ENCODE measurements around the gene WASF2. TPM values are rescaled to one million over a fixed set of nuclear protein-coding genes. Genes with fewer than 3 reads are reported as not detected.

WASF2 gene
- total and polyA plus RNA-seq, 11 donors, result 14.2 to 103 (median 47.9) TPM

DNA sequence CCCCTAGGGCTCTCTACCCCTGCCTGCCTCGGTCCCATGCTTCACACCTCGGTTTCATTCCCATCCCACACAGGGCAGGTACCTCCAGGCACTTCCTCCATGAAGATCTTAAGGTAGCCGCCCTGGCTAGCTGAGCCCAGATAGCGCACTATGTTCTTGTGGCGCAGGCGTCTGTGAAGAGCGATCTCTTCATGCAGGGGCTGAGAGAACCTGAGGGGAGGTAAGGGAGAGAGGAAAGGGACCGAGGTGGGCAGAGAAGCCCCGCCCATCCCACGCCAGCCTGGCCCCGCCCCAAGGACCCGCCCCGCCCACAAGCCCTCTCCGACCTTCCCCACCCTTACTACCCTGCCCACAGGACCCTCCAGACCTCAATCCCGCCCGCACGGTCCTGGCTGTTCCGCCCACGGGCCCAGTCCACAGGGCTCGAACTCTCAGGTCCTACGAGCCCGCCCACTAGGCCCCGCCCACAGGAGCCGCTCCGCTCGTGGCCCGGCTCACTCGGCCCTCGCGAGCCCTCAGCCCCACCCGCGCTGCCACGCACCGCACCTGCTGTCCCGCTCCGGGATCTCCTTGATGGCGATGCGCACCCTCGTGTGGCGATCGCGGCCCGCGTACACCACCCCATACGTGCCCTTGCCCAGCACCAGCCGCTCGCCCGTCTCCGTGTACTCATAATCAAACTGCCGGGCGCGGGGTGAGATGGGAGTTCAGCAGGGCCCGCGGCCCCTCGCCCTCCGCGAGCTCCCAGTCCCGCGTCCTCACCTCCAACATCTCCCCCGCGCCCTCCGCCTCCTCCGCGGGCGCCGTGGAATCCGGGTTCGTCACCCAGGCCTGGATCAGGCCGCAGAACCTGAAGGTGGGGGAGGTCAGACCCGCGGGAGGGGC, 129.6 kb downstream of the WASF2 start:
- Histone ChIP-seq H3K27me3 (no peaks in the 10 kb centered on the region), H3K36me3 (peaks cover 0 to 93% (median 84%) of the 10 kb centered on the region in 9 donors), H3K4me1 (peaks cover 7 to 46% (median 18%) of the 10 kb centered on the region in 12 donors), H3K27ac (peak overlapping the region in 1 of 12 donors; percentile 4), H3K4me3 (peak overlapping the region in 10 of 12 donors; percentile 1 to 56 (median 42)), H3K9me3 (no peaks in the 10 kb centered on the region)
- DNase-seq (no peak), ATAC-seq (no peak)
- intact Hi-C loops (cut with DNase I), result no loop called here
- TF ChIP-seq, protein P1, sequence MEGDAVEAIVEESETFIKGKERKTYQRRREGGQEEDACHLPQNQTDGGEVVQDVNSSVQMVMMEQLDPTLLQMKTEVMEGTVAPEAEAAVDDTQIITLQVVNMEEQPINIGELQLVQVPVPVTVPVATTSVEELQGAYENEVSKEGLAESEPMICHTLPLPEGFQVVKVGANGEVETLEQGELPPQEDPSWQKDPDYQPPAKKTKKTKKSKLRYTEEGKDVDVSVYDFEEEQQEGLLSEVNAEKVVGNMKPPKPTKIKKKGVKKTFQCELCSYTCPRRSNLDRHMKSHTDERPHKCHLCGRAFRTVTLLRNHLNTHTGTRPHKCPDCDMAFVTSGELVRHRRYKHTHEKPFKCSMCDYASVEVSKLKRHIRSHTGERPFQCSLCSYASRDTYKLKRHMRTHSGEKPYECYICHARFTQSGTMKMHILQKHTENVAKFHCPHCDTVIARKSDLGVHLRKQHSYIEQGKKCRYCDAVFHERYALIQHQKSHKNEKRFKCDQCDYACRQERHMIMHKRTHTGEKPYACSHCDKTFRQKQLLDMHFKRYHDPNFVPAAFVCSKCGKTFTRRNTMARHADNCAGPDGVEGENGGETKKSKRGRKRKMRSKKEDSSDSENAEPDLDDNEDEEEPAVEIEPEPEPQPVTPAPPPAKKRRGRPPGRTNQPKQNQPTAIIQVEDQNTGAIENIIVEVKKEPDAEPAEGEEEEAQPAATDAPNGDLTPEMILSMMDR (IDR thresholded peaks at IDR 0.05), result no peak
- no peak for TF ChIP-seq POLR2A (IDR thresholded peaks at IDR 0.05)
- 40 to 73% (median 63%) methylated on average over 58 to 71 of the region's 71 CpGs for WGBS, 4 donors

DNA sequence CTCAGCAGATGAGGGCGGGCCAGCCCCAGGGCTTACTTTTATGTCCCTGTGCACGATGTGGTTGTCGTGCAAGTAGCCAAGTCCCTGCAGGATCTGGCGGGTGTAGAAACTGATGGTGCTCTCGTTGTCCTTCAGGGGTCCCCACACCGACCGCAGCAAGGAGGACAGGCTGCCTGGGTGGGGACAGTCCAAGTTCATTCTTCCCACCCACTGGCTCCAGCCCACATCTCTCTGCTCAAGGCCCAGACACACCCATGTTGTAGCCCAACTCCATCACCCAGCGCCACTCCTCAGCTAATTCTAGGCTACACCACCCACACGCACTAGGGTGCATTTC, 130.2 kb downstream of the WASF2 start:
- Histone ChIP-seq H3K27me3 (no peaks in the 10 kb centered on the region), H3K4me1 (peaks cover 3 to 41% (median 12%) of the 10 kb centered on the region in 12 donors), H3K36me3 (peaks cover 0 to 98% (median 90%) of the 10 kb centered on the region in 9 donors), H3K9me3 (no peaks in the 10 kb centered on the region), H3K27ac (no peak overlapping the region), H3K4me3 (peak overlapping the region in 3 of 12 donors; percentile 43 to 56 (median 44))
- intact Hi-C loops (cut with DNase I), result loop anchor here in 8 of 10 donors (5.0 to 10.0 kb wide), 2 partner anchors 33 to 55 kb away; partner anchors contain the start of gene GPR3 (in 8 of the 8)
- DNase-seq, result no peak
- ATAC-seq, result no peak
- no peak for TF ChIP-seq POLR2A (IDR thresholded peaks at IDR 0.05)
- TF ChIP-seq, protein P1 (IDR thresholded peaks at IDR 0.05), result no peak
- 72 to 81% (median 78%) methylated on average over 9 of the region's 9 CpGs for WGBS, 4 donors

DNA sequence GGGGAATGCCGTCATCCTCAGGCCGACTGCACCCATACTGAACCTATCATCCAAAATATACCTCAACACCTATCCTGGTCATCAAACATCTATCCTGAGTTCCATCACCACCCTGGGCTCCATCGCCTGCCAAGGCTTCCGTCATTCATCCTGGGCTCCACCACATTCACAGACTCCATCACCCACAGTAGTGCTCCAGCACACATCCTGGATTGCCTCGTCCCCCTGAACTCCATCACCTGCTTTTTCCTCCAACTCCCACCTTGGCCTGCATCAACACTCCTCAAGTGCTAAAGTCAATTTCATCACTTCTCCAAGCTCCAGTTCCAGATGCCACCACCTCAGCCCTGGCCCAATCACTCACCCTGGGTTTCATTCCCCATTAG, 131.0 kb downstream of the WASF2 start:
- ATAC-seq (no peak), DNase-seq (no peak)
- H3K4me1 ChIP-seq, result peaks cover 0 to 32% (median 6%) of the 10 kb centered on the region in 12 donors
- no peak overlapping the region for H3K4me3 ChIP-seq
- peaks cover 0 to 98% (median 89%) of the 10 kb centered on the region in 9 donors for H3K36me3 ChIP-seq
- 94 to 98% (median 96%) methylated on average over 5 of the region's 5 CpGs for WGBS, 4 donors
- H3K27ac ChIP-seq, result no peak overlapping the region
- no peaks in the 10 kb centered on the region for H3K27me3 ChIP-seq
- H3K9me3 ChIP-seq, result no peaks in the 10 kb centered on the region
- intact Hi-C loops (cut with DNase I), result loop anchor here in 8 of 10 donors (5.0 to 10.0 kb wide), 2 partner anchors 33 to 54 kb away; partner anchors contain the start of gene GPR3 (in 8 of the 8)
- TF ChIP-seq, protein P1 (IDR thresholded peaks at IDR 0.05), result no peak
- TF ChIP-seq POLR2A (IDR thresholded peaks at IDR 0.05), result no peak
